Fibroblast of the conjunctiva (primary cell): ENCODE results near the gene KDM5C.

ENCODE experiments used
- DNase-seq: peaks from one replicate; pipeline ENCODE4 v3.0.0-alpha.2; 2010; ENCODE audit warnings: low read depth

KDM5C gene

DNA sequence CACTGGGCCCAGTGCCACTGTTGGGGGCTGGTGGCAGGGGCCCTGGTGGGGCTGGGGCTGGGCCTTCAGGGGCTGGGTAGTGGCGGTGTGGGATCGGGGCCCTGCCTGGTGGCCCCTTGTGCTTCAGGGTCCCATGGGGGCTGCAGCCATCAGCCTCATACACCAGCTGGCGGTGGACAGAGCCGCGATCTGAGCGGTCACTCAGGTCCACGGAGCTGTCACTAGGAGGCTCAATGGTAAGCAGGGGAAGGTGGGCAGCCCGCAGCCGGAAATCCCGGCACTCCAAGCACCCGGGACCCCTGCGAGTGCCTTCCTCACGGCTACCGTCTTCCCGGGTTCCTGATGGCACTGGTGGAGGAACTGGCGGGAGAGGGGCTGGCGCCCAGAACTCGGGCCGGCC lies 25.5 kb upstream of the KDM5C start:
- DNase-seq = no peak

DNA sequence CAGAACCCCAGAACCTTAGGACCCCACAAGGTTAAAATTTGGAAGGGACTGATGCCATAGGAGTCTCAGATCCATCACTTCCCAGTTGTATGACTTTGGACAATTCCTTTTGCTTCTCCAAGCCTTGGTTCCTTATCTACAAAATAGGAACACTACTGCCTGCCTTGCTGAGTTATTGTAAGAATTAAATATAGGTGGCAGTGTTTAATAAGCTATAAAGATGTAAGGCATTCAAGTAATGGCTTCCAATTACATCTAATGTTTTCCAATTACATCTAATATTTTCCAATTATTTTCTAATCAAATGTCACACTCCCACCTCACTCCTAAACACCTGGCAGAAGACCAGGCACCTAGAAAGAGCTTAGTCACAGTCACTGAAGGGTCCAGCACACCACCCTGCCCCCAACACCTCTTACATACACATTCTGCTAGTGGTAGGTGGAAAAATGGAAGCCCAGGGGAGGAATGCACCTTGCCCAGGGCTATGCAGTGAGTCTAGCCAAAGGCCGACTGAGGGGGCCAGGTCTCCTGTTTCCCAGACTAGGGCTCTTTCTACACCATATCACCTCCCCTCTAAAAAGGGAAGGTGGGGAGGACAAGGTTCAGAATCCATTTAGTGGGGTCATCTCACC lies 24.5 kb upstream of the KDM5C start:
- no peak for DNase-seq

DNA sequence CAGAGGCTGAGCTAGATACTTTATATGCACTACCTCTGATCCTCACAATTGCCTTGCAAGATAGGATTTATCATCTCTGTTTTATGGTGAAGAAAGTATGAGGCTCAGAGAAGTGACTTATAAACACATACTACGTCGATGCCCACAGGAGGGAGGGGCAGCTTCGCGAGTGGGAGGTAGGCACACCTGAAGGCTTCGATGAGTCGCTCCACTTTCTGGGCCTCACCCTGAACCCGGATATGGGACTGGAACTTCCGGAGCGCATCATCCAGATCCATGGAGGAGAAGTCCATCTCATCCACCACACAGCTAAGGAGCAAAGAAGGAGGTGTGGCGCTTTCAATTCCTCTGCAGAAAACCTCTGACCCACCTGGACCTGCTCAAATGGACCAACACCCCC lies 22.9 kb upstream of the KDM5C start:
- DNase-seq = no peak

GRCh38 chrX:53246231-53246630 lies 21.2 kb upstream of the KDM5C start:
- no peak for DNase-seq

DNA sequence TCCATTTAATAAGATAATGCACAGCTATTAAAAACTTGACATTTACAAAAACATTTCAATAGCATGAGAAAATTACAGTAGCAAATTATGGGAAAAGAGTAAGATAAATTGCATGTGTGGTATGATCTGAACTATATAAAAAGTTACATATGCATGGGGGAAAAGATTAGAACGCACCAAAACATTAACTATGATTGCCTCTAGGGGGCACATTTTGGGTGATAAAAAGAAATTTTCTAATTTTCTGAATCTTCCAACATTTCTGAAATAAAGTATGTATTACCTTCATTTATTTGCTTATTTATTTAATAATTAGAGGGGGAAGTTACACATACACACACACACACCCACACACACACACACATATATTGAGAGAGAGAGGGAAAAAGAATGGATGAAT lies 19.6 kb upstream of the KDM5C start:
- no peak for DNase-seq

GRCh38 chrX:53242310-53242709 lies 17.3 kb upstream of the KDM5C start:
- no peak for DNase-seq

GRCh38 chrX:53241558-53241957 lies 16.6 kb upstream of the KDM5C start:
- DNase-seq = no peak

GRCh38 chrX:53239474-53239873 lies 14.5 kb upstream of the KDM5C start:
- no peak for DNase-seq

- DNase-seq = no peak
These were observed 12.0 kb upstream of the KDM5C start for GRCh38 chrX:53237056-53237455.

DNA sequence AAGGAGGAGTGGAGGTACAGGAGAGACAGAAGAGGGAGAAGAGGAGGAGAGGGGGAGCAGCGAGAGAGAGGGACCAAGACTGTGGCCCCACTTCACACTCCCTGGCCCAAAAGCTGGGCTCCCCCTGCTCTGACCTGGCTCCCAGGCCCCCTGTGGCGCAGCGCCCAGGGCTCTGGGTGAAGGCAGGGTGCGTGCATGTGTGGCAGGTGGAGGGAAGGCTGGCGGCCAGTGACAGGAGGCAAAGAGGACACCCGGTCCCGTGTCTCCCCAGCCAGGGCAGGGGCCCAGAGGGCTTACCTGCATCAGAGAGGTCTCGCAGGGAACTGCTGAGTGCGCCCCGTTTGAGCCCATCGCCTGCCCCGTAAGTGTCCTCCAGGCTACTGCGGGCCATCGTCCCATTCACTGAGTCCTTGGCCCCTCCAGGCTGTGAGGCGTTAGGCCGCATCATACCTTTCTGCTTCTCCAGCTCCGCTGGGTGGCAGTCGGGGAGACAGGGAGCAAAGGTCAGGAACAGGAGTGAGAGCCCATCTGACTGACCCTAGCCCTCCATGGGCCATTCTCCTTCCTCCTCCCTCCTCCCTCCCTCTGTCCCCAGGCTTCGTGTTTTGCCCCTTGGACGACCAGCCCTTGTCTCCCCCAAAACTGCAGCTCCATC lies 11.1 kb upstream of the KDM5C start:
- DNase-seq = no peak

GRCh38 chrX:53235566-53235965 lies 10.6 kb upstream of the KDM5C start:
- no peak for DNase-seq

GRCh38 chrX:53234484-53234883 lies 9.5 kb upstream of the KDM5C start:
- DNase-seq = no peak

GRCh38 chrX:53233536-53233935 lies 8.5 kb upstream of the KDM5C start:
- no peak for DNase-seq

DNA sequence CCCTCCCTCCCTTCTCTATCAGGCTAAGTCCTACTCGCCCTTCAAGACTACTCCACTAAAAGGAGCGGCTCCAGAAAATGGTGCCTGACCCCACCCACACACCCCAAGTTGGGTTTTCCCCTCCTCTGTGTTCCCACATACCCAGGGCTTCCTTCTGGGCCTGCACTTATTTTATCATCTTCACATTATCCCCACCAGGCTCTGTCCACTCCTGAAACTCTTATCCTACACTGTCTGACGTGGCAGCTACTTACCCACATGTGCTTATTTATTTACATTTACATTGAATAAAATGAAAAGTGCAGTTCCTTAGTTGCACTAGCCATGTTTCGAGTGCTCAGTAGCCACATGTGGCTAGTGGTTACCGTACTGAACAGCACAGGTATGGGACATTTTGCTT lies 5.1 kb upstream of the KDM5C start:
- DNase-seq = no peak

DNA sequence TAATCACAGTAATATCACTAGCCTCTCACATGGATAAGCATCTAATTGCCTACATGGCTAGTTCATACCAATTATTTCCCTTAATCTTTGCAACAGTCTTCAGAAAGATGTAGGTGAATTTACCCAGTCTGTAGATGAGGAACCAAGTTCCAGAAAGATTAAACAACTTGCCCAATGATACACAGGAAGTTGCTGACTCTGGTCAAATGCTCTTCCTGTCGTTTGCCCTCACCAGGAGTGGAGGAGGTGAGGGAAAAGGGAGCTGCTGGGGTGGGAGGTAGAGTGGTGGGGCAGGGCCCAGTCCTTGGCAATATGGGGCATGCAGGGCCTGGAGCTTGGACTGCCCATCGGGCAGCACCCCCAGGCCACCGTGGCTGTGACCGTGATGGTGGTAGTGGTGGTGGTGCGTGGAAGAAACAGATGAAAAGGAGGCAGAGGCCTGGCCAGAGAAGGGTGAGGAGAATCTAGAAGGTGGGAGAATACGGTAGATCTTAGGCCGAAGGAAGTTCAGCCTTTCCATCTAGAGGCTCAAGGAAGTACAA lies 2.3 kb upstream of the KDM5C start:
- DNase-seq = no peak

DNA sequence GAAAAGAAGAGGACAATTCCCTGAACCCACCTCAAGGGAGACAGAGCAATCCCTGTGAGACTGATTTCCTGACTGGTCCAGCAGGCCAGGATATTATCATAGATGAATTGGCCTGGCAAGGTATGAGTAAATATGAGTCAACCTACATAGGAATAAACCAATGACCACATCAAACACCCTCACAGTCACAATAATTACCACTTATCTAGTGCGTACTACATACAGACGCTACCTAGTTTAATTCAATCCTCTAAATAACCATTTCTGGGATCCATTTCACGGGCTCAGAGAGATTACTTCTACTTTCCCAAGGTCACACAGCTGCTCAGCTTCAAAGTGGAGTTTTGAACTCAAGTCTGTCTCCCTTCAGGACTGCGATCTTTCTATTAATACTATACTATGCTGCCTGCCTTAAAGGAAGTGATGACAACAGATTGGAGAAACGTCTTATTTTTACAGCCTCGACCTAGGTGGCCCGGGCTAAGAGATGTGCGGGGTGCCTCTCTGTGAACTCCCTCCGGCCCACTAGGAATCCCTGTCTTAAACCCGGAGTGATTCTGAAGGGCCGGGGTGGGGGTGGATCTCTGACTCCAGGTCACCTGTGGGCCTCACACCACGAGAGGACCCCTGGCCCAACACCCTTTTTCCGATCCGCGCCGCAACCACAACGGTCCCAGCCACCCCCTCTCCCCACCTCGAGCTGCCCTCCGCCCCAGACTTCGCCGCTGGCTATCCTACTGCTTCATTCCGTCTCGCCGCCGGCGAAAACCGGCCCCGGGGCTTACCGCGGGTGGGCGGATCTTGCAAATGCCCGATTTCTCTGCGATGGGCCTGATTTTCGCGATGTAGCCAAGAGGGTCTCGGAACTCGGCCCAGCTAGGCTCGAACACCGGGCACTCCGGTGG lies 800 bp downstream of the KDM5C start:
- DNase-seq = no peak

DNA sequence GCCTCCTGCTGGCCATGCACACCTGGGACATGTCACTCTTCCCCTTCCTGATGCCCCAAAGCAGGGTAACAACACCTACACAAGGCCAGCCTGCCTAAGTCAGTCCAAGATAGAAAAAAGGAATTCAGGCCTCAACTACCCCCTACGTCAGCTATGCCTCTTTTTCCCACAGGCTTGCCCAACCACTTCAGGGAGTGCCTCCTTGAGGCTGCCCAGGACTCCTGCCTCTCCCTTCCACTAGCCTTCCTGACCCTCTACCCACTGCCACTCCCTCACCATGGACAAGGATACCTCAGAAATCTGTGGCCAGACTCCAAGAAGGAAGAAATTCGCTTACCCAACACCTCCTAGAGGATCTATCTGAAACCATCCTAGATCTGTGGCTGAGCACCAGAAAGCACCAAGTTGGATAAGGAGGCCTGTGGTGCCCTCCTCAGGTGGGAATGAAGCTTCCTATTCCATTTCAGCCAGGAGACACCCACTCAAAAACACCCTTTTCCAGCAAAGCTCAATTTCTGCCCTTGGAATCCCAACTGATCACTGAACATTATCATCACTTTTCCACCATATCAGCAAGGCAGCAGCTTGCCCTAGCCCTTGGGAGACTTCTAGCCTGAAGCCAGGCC lies 1.8 kb downstream of the KDM5C start:
- no peak for DNase-seq

- DNase-seq = no peak
These were observed 13.5 kb downstream of the KDM5C start for GRCh38 chrX:53211391-53211978.

DNA sequence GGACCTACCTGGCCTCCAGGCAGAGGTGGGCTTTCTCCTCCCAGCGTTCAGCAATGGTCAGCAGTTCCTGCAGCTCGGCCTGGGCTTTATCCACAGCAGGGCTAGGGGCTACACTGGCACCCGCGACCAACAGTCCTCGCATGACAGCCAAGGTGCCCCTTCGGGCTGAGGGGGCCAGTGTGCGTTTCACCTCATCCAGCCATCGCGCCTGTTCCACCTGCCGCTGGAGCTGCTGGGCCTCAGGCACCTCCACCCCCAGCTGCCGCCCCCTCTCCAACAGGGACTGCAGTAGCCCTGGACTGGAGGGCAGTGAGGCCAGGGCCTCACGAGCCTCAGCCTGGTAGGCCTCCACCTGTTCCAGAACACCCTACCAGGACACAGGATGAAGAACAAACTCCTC lies 28.3 kb downstream of the KDM5C start:
- no peak for DNase-seq

- no peak for DNase-seq
These were observed 29.6 kb downstream of the KDM5C start for GRCh38 chrX:53195401-53195800.

DNA sequence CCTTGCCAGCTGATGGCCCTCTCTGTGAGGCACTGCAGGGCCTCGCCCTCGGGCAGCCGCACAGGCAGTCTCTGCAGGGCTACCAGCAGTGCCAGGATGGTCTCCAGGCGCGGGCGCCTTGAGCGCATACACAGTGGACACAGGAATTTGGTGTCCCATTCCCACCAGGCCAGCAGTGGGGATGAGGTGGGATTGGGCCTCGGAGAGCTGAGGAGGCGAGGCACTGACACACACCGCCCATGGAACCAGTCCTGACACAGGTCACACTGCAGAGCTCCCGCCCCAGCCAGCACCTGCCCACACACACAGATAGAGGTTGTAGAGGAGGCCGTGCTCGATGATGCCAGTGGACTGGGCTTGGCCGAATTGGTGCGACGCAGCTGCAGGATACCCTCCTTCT lies 30.7 kb downstream of the KDM5C start:
- DNase-seq = no peak

DNA sequence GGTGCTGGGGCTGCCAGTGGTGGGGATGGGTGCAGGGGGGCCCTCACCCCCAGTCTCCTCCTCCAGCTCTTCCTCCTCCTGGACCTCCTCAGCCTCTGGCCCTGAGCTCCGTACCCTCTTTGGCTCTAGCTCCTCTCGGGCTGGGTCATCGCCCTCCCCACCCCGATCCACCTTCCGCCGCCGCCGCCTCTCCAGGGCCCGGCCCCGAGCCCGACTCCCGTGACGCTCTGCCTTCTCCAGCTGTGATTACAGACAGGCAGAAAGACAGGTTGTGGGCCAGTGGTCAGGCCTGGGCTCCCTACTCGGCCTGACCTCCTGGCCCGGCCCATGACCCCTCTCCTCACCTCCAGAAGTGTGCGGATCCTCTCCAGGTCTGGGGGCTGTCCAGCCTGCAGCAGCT lies 31.9 kb downstream of the KDM5C start:
- no peak for DNase-seq
